GM12875 (cell line): Measurements from ENCODE around the gene IQSEC1.

Experiments
- H3K4me3 ChIP-seq: one replicate; pipeline ENCODE4 v1.5.1; 2011; ENCODE audit warnings: low read depth, low read length, control low read depth
- CTCF ChIP-seq: IDR thresholded peaks from 2 replicates; pipeline ENCODE4 v1.5.1; 2011; ENCODE audit warnings: low read depth, mild to moderate bottlenecking, control low read depth, inconsistent platforms, low read length, moderate library complexity, borderline replicate concordance; ENCODE audit not compliant: insufficient read depth

The IQSEC1 gene

DNA sequence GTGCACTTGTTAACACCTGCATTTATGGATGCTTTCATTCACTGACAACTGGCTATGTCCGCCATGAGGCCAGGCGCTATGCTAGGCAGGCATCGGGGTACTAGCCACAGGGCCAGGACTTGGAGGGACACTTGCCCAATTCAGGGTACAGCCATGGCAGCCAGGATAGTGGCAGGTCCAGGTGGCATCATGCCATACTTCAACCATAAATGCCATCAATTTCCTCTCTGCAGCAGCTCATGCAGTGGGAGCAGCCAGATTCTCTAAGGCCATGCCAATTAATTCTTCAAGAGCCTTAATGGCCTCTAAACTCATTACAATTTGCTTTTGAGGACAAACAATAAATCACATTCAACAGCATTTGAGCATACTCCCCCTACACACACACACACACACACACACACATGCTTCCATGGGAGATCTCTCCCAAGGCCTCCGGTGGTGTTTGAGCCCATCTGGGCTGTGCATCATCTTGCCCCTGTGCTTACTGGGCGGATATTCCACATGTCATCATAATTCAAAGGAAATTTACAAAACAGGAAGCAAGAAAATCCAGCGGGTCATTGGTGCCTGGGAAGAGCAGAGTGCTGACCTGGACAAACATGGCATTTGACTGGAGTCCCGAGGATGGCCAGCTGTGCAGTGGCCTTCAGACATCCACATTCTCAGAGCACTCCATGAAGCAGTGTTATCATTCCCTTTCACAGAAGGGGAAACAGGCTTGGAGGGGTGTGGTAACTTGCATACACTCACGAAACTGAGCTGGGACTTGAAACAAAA, 109.1 kb downstream of the IQSEC1 start:
- H3K4me3 ChIP-seq = no peak overlapping the region

GRCh38 chr3:12963231-12963896, 109.9 kb downstream of the IQSEC1 start:
- no peak for TF ChIP-seq CTCF
- no peak overlapping the region for H3K4me3 ChIP-seq

More for the DNA sequence above, 109.1 kb downstream of the IQSEC1 start:
- TF ChIP-seq CTCF = no peak

DNA sequence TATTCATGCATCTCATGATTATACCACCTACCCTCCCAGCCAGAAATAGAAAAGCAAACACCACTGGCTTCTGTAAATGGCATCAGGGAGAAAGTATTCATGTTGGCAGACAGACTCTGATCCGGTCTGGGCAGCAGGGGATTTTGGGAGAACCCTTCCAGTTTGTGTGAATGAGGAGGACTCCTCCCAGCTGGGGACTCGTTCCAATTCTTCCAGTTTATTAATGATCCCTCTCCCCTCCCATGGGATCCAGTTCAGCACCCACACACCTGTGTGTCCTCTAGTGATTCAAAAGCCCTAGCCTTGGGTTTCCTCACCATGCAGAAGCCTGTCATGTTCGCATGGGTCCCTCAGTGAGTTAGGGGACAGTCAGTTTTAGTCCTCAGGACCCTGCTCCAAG, 110.9 kb downstream of the IQSEC1 start:
- TF ChIP-seq CTCF = no peak
- H3K4me3 ChIP-seq = no peak overlapping the region

GRCh38 chr3:12961697-12962036, 111.6 kb downstream of the IQSEC1 start:
- H3K4me3 ChIP-seq = no peak overlapping the region
- TF ChIP-seq CTCF = no peak

- no peak for TF ChIP-seq CTCF
These were observed 112.1 kb downstream of the IQSEC1 start for GRCh38 chr3:12961007-12961696.

DNA sequence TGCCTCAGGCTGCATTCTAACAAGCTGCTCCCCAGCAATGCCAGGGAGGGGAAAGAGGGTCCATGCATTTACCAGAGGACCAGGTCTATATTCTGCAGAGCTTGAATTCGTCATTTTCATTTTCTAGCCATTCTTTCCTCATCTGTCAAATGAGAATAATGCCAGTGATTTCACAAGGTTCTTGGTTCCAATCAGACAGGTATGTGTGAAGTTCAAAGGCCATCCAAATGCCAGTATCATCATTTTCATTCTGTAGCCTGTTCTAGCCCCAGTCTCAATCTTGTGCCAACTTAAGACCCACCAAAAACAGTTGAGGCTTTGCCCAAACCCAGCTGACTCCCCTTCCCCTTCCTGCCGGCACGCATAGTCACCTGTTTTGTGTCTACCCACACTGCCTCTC, 112.7 kb downstream of the IQSEC1 start:
- no peak for TF ChIP-seq CTCF
- no peak overlapping the region for H3K4me3 ChIP-seq

More at GRCh38 chr3:12961007-12961696, 112.1 kb downstream of the IQSEC1 start:
- no peak overlapping the region for H3K4me3 ChIP-seq
